Transverse colon (tissue), 4 donors: Measurements from ENCODE around the gene GPT2.

Experiments used
- CTCF ChIP-seq, 5 experiments: fragments of 200-600 bp in 3 of 5; fragments of 450-650 bp in 2 of 5; sonication (generic) in 3 of 5; IDR thresholded peaks; 1 replicate in 2 of 5; 2 replicates in 3 of 5; pipeline ENCODE4 v1.5.1; 2016 to 2017; ENCODE audit warnings: antibody characterized with exemption in 5 of 5, inconsistent platforms in 3 of 5, mild to moderate bottlenecking in 2 of 5, moderate library complexity in 1 of 5
- POLR2AphosphoS5 ChIP-seq, 3 donors: sonication (generic); formaldehyde crosslinking; IDR thresholded peaks; one replicate each; pipeline ENCODE4 v1.6.1; 2016; ENCODE audit warnings: antibody characterized with exemption in 3 of 3

GRCh38 chr16:46975165-46975564 lies 91.0 kb downstream of the GPT2 start:
- no peak for TF ChIP-seq CTCF (IDR thresholded peaks at IDR 0.05)
- TF ChIP-seq POLR2AphosphoS5 (IDR thresholded peaks at IDR 0.05), result no peak
